HG02678 (cell line): ENCODE measurements around the gene SLC66A2.

Experiments used
- ATAC-seq: cut with Tn5 transposase; IDR thresholded peaks from one replicate; pipeline ENCODE4 v1.9.1; 2021; ENCODE audit warnings: mild to moderate bottlenecking, moderate library complexity; ENCODE audit not compliant: unreplicated experiment

Gene SLC66A2

DNA sequence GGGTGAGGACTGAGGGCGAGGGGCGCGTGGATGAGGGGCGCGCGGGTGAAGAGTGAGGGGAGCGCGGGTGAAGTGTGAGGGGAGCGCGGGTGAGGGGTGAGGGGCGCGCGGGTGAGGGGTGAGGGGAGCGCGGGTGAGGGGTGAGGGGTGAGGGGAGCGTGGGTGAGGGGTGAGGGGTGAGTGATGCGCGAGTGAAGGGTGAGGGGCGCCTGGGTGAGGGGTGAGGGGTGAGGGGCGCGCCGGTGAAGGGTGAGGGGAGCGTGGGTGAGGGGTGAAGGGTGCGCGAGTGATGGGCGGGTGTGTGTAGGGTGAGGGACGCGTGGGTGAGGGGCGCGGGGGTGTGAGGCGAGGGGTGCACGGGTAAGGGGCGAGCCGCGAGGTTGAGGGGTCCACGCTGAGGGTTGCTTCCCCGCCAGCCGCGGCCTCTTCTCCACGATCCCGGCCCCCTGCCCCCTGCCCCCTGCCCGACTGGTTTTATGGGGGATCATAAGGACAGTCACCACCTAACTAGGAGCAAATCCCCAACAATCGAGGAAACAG is 1.1 kb upstream of the SLC66A2 start:
- no peak for ATAC-seq

- ATAC-seq: peak; percentile 33
Observed at GRCh38 chr18:79950515-79951341, 725 bp downstream of the SLC66A2 start.

DNA sequence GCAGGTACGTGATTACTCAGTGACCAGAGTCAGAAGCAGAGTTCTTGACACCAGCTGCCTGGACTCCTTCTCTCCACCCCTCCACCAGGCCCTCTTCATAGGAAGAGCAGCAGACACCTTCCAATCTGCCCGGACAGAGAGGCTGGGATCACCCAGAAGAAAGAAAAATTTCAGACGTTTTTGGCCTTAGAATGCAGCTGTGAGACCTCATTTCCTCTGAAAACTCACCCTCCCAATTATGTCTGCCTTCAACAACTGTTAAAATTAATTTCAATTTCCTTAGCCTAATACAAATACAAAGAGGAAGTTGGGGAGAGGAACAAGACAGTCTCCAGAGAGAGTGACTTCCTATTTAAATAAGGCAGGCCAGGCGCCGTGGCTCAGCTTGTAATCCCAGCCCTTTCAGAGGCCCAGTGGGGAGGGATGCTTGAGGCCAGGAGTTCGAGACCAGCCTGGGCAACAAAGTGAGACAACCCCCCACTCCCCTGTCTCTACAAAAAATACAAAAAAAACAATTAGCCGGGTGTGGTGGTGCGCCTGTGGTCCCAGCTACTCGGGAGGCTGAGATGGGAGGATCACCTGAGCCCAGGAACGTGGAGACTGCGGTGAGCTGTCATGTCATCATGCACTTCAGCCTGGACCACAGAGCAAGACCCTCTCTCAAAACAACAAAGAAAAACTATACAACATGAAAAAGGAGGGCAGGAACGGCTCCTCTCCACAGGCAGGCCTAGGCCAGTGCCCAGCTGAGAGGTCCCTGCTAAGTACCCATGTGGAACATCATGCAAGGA is 1.6 kb downstream of the SLC66A2 start:
- no peak for ATAC-seq

DNA sequence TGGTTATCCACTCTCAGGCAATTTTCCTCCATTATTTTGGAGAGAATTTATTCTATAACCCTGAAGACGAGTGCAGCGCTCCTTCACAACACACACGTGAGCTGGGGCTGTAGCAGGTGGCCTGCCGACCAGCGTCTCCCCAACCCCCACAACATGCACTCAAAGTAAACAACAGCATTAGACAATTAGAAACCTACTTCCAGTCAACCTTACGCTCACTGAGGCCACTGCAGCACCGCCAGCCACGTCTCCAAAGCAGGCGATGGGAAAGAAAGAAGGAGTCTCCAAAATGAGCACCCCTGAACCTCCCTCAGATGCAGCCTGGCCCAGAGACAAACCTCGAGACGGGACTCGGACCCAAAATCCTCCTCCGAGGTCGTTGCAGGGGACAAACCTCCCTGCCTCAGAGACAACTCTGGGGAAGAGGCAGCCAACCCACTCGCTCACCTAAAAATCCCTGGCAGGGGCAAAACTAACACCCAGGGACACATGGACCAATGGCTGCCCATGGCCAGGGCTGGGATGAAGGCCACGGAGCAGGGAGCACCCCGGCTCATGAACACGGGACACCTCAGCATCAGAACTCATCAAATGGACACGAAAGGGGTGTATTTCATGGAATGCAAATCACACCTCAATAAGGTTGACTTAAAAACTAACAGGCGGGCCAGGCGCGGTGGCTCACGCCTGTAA is 2.6 kb downstream of the SLC66A2 start:
- ATAC-seq: no peak

- no peak for ATAC-seq
Observed at GRCh38 chr18:79947881-79948610, 3.4 kb downstream of the SLC66A2 start.

DNA sequence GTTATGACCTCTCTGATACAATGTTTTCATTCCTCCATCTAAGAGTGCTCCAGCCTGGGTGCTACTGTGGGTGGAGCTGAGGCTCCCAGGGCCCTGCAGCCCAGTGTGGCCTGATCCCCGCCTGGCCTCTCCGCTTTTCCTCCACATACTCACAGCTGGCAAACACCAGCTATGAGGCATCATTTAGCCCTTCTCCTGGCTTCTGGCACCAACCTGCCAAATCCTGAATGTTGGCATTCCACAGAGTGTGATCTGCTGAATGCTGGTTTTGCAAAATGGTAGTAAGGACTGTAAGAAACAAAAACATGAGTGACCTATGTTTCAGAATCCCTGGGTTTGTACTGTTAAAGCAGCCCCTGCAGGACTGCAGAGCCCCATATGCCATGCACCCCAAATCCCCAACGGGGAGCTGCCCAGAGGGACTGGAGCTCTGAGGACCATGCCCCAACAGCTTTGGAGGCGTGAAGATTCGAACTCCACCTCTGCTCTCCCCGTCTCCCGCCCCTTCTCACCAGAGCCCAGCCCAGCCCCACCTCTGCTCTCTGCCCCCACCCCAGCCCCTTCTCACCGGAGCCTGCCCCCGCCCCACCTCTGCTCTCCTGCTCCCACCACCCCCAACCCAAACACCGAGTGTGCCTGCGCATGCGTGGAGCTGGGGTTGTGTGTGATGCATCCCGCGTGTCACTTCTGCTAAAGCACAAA is 4.2 kb downstream of the SLC66A2 start:
- no peak for ATAC-seq

DNA sequence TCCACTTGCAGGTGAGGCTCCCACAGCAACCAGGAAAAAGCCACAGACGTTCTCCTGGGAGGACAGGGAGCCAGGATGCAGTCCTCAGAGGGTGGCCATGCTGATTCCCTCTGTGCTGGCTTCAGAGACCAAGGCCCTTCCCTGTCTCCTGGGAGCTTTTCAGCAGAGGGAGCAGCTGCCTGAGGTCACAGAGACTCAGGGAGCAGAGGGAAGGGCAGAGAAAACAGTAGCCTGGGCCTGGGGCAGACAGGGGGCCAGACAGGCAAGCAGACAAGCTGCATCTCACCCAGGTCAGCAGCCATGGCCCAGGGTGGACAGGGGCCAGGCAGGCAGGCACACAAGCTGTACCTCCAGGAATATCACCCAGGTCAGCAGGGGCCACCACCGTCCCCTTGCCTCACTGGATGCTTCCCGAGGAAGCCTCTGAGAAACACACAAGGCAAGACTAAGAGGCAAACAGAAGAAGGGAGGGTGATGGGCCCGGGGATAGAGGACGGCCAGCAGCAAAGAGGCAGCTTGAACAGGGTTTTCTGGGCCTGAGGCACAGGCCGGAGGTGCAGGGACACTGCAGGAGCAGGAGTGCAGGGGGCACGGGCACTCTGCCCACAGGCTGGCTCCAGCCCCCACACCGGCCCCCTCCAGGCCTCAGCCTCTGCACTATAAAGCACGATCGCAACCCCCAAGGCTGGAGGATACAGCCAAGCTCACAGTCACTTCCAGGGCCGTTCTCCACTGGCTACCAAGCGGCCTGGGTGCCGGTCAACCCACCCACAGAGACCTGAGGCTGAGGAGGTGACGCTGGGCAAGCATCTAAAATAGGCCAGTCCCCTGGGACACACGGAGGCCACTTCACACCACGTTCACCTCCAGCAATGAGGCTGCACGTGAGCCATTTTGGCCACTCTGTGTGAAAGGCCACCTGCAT is 6.1 kb downstream of the SLC66A2 start:
- no peak for ATAC-seq

DNA sequence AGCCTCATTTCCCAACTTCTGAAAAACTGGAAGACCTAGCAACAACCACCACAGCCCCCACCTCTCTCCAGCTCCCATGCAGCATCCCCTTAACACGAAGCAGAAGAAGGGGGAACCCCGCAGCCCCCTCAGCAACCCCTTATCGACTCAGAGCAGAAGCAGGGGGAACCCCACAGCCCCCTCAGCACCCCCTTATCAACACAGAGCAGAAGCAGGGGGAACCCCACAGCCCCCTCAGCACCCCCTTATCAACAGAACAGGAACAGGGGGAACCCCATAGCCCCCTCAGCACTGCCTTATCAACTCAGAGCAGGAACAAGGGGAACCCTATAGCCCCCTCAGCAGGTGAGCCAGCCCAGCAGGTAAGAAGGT is 6.7 kb downstream of the SLC66A2 start:
- peak; percentile 1 for ATAC-seq

DNA sequence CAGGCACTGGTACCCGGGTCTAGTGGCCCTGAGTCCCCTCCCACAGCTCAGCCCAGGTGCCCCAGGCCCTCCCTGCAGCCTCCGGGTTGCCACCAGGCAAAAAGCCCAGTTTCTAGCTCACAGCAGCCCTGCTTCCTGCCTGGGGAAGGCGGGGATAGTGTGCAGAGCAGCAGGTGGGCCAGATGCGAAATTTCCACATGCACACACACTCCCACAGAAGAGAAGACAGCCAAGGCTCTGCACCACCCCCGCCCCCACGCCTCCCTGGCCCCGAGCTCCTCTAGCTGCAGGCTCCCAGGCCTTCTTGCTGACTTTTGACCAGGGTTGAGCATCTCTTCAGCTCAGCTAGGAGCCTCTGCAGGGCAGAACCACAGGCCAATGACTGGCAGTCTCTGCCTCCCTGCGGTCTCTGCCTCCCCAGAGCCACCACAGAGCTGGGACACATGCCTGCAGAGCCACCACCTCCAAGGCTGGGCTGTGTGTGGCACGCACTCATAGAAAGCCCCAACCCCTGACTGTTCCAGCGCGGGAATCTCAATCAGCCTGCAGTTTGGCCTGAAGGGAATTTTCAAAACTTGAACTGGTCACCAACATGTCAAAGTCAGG is 7.2 kb downstream of the SLC66A2 start:
- ATAC-seq: peak; percentile 64

DNA sequence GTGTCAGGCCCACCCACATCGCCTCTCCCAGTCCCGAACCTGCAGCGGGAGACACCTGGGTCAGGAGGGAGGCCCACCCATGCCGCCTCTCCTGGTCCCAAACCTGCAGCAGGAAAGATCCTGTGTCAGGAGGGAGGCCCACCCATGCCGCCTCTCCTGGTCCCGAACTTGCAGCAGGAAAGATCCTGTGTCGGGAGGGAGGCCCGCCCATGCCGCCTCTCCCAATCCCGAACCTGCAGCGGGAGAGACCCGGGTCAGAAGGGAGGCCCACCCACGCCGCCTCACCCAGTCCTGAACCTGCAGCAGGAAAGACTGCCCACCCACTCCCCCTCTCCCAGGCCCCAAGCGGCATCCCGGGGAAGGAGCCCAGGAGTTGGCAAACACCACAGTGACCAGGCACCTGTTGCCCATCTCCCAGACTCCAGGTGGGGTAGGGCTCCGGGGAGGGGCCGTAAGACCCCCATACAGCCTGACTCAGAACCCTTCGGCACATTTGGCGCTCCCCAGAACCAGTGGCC is 7.8 kb downstream of the SLC66A2 start:
- no peak for ATAC-seq

GRCh38 chr18:79942786-79943607 is 8.5 kb downstream of the SLC66A2 start:
- no peak for ATAC-seq

- ATAC-seq: no peak
Observed at GRCh38 chr18:79942211-79942610, 9.2 kb downstream of the SLC66A2 start.

- no peak for ATAC-seq
Observed at GRCh38 chr18:79941473-79942119, 9.9 kb downstream of the SLC66A2 start.

DNA sequence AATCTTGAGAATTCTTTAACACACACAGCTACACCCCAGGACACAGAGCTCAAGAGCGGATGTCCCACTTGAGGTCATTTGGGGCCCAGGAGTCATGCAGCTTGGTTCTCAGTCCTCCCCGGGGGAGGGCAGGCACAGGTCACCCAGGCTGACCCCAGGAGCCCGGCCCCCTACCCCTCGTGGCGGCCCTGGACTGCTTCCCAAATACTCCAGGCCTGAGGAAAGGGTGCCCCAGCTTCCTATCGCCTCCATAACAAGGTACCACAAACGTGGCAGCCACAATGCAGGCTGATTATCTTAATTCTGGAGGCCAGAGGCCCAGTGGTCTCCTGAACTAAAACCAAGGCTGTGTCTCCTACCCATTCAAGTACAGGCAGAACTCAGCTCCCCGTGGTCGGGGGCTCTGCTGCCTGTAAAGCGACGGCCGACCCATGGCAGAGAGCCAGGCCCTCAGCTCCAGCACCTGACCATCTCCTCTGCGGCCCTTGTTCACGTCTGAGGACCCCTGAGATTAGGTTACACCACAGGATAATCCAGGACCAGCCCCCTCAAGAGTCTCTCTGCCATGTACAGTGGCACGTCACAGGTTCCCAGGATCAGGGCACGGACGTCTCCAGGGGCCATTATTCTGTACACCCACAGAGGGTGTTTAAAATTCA is 10.5 kb downstream of the SLC66A2 start:
- no peak for ATAC-seq

DNA sequence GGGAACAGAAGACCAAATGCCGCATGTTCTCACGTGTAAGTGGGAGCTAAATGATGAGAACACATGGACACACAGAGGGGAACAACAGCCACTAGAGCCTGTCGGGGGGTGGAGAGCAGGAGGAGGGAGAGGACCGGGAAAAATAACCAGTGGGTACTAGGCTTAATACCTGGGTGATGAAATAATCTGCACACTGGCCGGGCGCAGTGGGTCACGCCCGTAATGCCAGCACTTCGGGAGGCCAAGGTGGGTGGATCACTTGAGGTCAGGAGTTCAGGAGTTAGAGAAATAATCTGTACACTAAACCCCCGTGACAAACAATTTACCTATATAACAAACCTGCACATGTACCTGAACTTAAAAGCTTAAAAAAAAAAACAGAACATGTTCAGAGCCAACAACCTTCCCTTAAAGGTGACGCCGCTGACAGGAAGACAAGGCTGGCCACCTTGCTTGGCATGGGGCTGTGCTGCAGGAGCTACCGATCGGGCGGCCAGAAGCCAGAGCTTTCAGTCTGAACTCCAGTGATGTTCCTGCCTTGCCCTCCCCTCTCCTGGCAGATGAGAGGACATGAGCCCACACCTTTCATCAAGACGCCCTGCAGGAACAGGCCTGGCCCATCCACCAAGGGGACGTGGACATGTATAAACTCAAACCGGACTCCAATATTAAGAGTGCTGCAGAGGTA is 11.2 kb downstream of the SLC66A2 start:
- ATAC-seq: no peak

GRCh38 chr18:79939096-79939495 is 12.4 kb downstream of the SLC66A2 start:
- ATAC-seq: no peak
